ENCODE measurements around the gene SLC17A2.

SLC17A2 gene

GRCh38 chr6:25888626-25889025 is 41.9 kb downstream of the SLC17A2 start:
- Histone ChIP-seq H3K4me2 (ENCODE audit: low read length) (no peak overlapping the region), H3K36me3 (ENCODE audit: control insufficient read depth, low read length) (no peaks in the 10 kb centered on the region), H4K20me1 (ENCODE audit: control insufficient read depth, insufficient read depth, low read depth, low read length) (no peaks in the 10 kb centered on the region), H3K9me3 (ENCODE audit: control insufficient read depth, insufficient read depth, low read length) (no peaks in the 10 kb centered on the region), H3K27ac (ENCODE audit: low read depth, low read length) (no peak overlapping the region), H3K79me2 (ENCODE audit: control insufficient read depth, low read length) (no peaks in the 10 kb centered on the region), H3F3A (ENCODE audit: control insufficient read depth, insufficient read depth) (no peaks in the 10 kb centered on the region), H3K4me3 (ENCODE audit: low read length) (no peak overlapping the region), H3K4me1 (ENCODE audit: control insufficient read depth, low read length) (no peaks in the 10 kb centered on the region), H3K9me2 (replicated peaks; ENCODE audit: control insufficient read depth, low read length) (no peaks in the 10 kb centered on the region), H3K27me3 (ENCODE audit: control insufficient read depth, low read length) (no peaks in the 10 kb centered on the region)
- TF ChIP-seq EZH2phosphoT487 (IDR thresholded peaks at IDR 0.05; ENCODE audit: borderline replicate concordance, low read length) (no peak), CTCF (IDR thresholded peaks at IDR 0.05; ENCODE audit: low read depth, low read length, poor library complexity, severe bottlenecking) (no peak)

- Histone ChIP-seq H3K27me3 (ENCODE audit: control insufficient read depth, low read length) (no peaks in the 10 kb centered on the region), H4K20me1 (ENCODE audit: control insufficient read depth, insufficient read depth, low read depth, low read length) (no peaks in the 10 kb centered on the region), H3F3A (ENCODE audit: control insufficient read depth, insufficient read depth) (no peaks in the 10 kb centered on the region), H3K4me1 (ENCODE audit: control insufficient read depth, low read length) (no peaks in the 10 kb centered on the region), H3K79me2 (ENCODE audit: control insufficient read depth, low read length) (no peaks in the 10 kb centered on the region), H3K4me2 (ENCODE audit: low read length) (no peak overlapping the region), H3K36me3 (ENCODE audit: control insufficient read depth, low read length) (no peaks in the 10 kb centered on the region), H3K9me2 (replicated peaks; ENCODE audit: control insufficient read depth, low read length) (no peaks in the 10 kb centered on the region), H3K4me3 (ENCODE audit: low read length) (no peak overlapping the region), H3K9me3 (ENCODE audit: control insufficient read depth, insufficient read depth, low read length) (no peaks in the 10 kb centered on the region), H3K27ac (ENCODE audit: low read depth, low read length) (no peak overlapping the region)
- TF ChIP-seq EZH2phosphoT487 (IDR thresholded peaks at IDR 0.05; ENCODE audit: borderline replicate concordance, low read length) (no peak), CTCF (IDR thresholded peaks at IDR 0.05; ENCODE audit: low read depth, low read length, poor library complexity, severe bottlenecking) (no peak)
These were observed 44.4 kb downstream of the SLC17A2 start for GRCh38 chr6:25886066-25886465.

- Histone ChIP-seq H4K20me1 (ENCODE audit: control insufficient read depth, insufficient read depth, low read depth, low read length) (no peaks in the 10 kb centered on the region), H3K4me2 (ENCODE audit: low read length) (no peak overlapping the region), H3K79me2 (ENCODE audit: control insufficient read depth, low read length) (no peaks in the 10 kb centered on the region), H3K4me1 (ENCODE audit: control insufficient read depth, low read length) (no peaks in the 10 kb centered on the region), H3K27me3 (ENCODE audit: control insufficient read depth, low read length) (no peaks in the 10 kb centered on the region), H3F3A (ENCODE audit: control insufficient read depth, insufficient read depth) (no peaks in the 10 kb centered on the region), H3K9me2 (replicated peaks; ENCODE audit: control insufficient read depth, low read length) (no peaks in the 10 kb centered on the region), H3K36me3 (ENCODE audit: control insufficient read depth, low read length) (no peaks in the 10 kb centered on the region), H3K9me3 (ENCODE audit: control insufficient read depth, insufficient read depth, low read length) (no peaks in the 10 kb centered on the region), H3K27ac (ENCODE audit: low read depth, low read length) (no peak overlapping the region), H3K4me3 (ENCODE audit: low read length) (no peak overlapping the region)
- TF ChIP-seq CTCF (IDR thresholded peaks at IDR 0.05; ENCODE audit: low read depth, low read length, poor library complexity, severe bottlenecking) = no peak
- no peak for TF ChIP-seq EZH2phosphoT487 (IDR thresholded peaks at IDR 0.05; ENCODE audit: borderline replicate concordance, low read length)
These were observed 46.5 kb downstream of the SLC17A2 start for GRCh38 chr6:25883991-25884390.

- no peaks in the 10 kb centered on the region for H3F3A ChIP-seq (ENCODE audit: control insufficient read depth, insufficient read depth)
- H3K27ac ChIP-seq (ENCODE audit: low read depth, low read length) = no peak overlapping the region
- no peaks in the 10 kb centered on the region for H3K27me3 ChIP-seq (ENCODE audit: control insufficient read depth, low read length)
- no peaks in the 10 kb centered on the region for H3K4me1 ChIP-seq (ENCODE audit: control insufficient read depth, low read length)
- H3K9me3 ChIP-seq (ENCODE audit: control insufficient read depth, insufficient read depth, low read length) = no peaks in the 10 kb centered on the region
- no peak overlapping the region for H3K4me3 ChIP-seq (ENCODE audit: low read length)
- H4K20me1 ChIP-seq (ENCODE audit: control insufficient read depth, insufficient read depth, low read depth, low read length) = no peaks in the 10 kb centered on the region
- H3K36me3 ChIP-seq (ENCODE audit: control insufficient read depth, low read length) = no peaks in the 10 kb centered on the region
- TF ChIP-seq EZH2phosphoT487 (IDR thresholded peaks at IDR 0.05; ENCODE audit: borderline replicate concordance, low read length) (no peak), CTCF (IDR thresholded peaks at IDR 0.05; ENCODE audit: low read depth, low read length, poor library complexity, severe bottlenecking) (no peak)
- no peaks in the 10 kb centered on the region for H3K9me2 ChIP-seq (replicated peaks; ENCODE audit: control insufficient read depth, low read length)
- no peaks in the 10 kb centered on the region for H3K79me2 ChIP-seq (ENCODE audit: control insufficient read depth, low read length)
- H3K4me2 ChIP-seq (ENCODE audit: low read length) = no peak overlapping the region
These were observed 47.0 kb downstream of the SLC17A2 start for GRCh38 chr6:25883536-25883935.

Data from DOHH2 (cell line).